Endothelial cell of hepatic sinusoid (primary cell): ENCODE measurements around the gene CD5L.

ENCODE experiments used
- in situ Hi-C: cut with HindIII; loops from 2 replicates; pipeline ENCODE4 v1.10.0; 2017; ENCODE audit warnings: low sequenced_read_pairs

CD5L gene

DNA sequence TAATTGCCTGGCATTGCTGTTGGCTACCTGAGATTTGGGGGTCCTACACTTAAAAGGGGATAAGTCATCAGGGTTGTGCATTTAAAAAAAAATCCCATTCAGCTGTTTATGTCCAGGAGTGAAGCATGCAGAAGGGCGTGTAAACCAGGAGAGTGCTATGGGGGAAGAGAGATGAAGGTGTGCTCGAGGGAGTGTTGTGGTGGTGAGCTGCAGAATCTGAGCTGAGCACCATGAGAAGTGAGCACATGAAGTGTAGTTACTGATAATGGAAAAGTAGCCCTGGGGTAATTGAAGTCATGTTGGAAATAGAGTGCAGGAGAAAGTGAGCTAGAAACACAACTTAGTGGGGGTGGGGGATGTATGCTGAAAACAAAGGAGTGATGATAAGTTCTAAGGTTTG lies 22.4 kb downstream of the CD5L start:
- in situ Hi-C loops, result no loop called here

DNA sequence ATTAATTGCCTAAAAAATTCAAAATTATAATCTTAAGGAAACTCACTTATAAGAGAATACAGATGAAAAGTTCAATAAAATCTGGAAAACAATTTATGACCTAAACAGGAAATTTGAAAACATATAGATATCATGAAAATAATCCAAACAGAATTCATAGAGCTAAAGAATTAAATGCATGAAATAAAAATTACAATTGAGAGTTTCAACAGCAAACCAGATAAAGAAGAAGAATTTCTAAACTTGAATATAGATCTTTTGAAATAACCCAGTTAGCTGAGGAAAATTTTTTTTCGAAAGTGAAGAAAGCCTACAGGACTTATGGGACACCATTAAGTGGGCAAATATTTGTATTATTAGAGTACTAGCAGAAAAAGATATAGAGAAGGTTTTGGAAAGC lies 28.3 kb downstream of the CD5L start:
- in situ Hi-C loops, result no loop called here

DNA sequence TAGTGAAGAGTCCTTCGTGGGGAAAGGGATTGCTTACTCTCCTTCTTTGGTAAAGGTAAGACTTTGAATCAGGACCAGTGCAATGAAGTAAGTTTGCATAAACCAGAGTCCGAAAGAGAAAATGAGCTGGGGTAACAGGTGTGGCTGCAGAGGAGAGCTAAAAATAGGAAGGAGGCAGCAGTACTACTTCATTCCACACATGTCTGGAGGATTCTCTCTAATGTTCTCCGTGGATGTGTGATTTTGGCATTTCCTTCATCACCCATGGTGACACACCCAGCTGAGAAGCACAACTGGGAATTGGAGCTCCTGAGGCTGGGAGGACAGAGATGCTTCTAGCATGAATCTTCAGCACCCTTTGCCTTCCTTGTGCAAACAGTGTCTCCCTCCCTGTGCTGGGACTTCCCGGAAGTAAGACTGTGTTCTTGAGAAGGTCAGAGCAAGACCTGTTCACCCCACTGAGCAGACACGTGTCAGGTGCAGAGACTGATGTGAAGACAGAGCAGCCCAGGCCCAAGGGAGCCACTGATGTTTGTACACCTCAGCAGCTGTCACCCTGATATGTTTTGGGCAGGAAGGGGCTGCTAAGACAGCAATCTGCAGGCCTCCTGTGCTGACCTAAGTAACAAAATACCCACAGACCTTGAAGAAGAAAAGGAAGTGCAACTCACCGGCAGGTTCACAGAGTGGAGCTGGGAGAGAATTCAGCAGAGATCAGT lies 35.0 kb downstream of the CD5L start:
- in situ Hi-C loops, result no loop called here

DNA sequence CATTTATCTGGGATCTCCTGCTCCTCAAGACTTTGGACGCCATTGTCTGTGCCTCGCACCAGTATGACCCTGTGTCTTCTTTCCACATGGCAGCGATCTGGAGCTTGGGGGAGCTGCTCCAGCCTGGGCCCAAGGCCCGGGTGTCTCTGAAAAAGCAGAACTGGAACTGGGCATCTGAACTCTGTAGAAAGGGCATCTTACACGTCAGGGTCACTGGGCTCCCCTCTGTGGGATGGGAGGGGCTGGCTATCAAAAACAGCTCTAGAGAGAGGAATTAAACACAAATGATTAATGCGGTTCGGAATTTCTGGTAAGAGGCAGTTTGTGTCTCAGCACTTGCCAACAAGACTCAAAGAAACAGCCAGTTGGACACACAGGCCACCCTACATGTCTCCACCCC lies 37.8 kb downstream of the CD5L start:
- in situ Hi-C loops, result no loop called here

DNA sequence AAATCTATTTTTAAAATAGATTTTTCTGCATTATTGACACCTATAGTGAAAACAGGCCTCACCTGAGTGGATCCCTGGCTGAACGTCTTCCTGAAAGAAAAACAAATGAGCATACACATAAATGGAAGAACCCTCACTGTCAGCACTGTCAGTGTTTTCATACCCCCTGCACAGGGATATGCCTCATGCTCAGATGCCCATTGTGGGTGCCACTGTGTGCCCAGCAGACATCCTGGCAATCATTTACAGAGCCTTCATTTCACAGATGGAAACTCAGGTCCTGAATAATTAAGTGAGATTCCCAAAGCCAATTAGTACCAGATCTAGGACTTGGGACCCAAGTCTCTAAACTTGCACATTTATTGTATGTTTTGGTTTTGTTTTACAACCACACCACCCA lies 41.6 kb downstream of the CD5L start:
- in situ Hi-C loops, result no loop called here

DNA sequence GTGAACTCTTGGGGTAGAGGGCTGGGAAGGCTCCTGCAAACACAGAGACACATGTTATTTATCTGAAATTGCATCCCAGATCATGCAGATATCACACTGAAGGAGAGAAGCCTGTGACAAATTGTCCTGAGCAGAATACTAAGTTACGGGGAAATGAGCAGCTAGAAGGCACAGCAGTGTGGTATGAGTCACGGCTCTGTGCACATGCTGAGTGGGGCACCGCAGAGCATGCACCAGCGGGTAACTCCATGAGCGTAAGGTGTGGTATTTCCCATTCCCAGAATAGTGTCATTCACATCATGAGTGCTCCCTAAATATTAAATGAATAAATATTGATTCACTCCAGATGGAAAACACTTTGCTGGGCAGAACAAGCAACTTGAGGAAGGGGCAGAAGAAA lies 43.4 kb downstream of the CD5L start:
- in situ Hi-C loops, result no loop called here

GRCh38 chr1:157785248-157785647 lies 56.4 kb downstream of the CD5L start:
- in situ Hi-C loops, result no loop called here

- in situ Hi-C loops, result no loop called here
These were observed 56.8 kb downstream of the CD5L start for GRCh38 chr1:157784801-157785200.

- in situ Hi-C loops, result no loop called here
These were observed 58.7 kb downstream of the CD5L start for GRCh38 chr1:157782931-157783330.

DNA sequence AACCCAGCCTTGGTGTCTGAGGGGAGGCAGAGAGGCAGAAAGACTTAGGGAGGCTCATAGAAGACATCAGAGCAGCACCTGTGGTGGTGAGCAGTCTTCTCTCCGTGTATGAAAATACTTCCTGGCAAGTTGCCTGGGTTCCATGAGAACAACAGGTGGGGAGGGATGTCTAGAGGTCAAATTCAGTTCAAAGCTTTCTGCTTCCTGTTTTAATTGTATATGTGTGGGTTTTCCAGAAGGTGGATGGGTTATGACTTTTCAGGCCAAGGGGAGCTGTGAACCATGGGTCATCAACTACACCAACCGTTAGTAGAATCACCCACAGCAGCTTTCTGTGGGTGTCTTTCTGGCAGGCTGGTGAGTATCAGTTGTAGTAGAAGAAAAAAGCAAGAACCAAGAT lies 60.6 kb downstream of the CD5L start:
- in situ Hi-C loops, result no loop called here
